PC-3 (cell line): Measurements from ENCODE around the gene ANKRD60. TPM values are rescaled to one million over a fixed set of nuclear protein-coding genes. Genes with fewer than 3 reads are reported as not detected.

Experiments
- ATAC-seq: fragments of 200-7000 bp; cut with Tn5 transposase; 2 replicates; pipeline ENCODE4 v1.9.1; 2020; ENCODE audit warnings: mild to moderate bottlenecking, moderate library complexity
- Bru-seq: library from RNA; stranded (reverse); fragments of 400-500 nt; gene quantifications from one replicate; lab custom pipeline; 2021; lab: Mats Ljungman, UMichigan
- BruChase-seq, 2 experiments: library from RNA; stranded (reverse); fragments of 400-500 nt; gene quantifications; one replicate each; lab custom pipeline; 2021; lab: Mats Ljungman, UMichigan
- BruUV-seq: library from RNA; stranded (reverse); fragments of 400-500 nt; replicated peaks from 2 replicates; lab custom pipeline; 2021; lab: Mats Ljungman, UMichigan
- CTCF ChIA-PET: fragments of 300-600 bp; sonication (Branson Sonifier 250); formaldehyde crosslinking; loops from one replicate; lab custom pipeline; 2022; ENCODE audit warnings: antibody characterized with exemption; lab: Charles Lee
- POLR2A ChIA-PET: fragments of 300-600 bp; sonication (Branson Sonifier 250); formaldehyde crosslinking; loops from one replicate; lab custom pipeline; 2022; ENCODE audit warnings: antibody characterized with exemption; ENCODE audit not compliant: unreplicated experiment; lab: Charles Lee
- DNase-seq: peaks from one replicate; pipeline ENCODE4 v3.0.0-alpha.2; 2015
- H2AFZ ChIP-seq: fragments of 300-600 bp; sonication (generic); 2 replicates; pipeline ENCODE4 v1.6.0; 2016; ENCODE audit warnings: antibody characterized with exemption, low read length
- H3F3A ChIP-seq: fragments of 300-600 bp; sonication (generic); one replicate; pipeline ENCODE4 v1.6.0; 2017; ENCODE audit warnings: antibody characterized with exemption, low read length, control low read depth, mild to moderate bottlenecking; ENCODE audit not compliant: unreplicated experiment
- H3K27ac ChIP-seq: fragments of 300-600 bp; sonication (generic); 2 replicates; pipeline ENCODE4 v1.5.1; 2016; ENCODE audit warnings: mild to moderate bottlenecking, low read length
- H3K27me3 ChIP-seq: fragments of 300-600 bp; sonication (generic); 2 replicates; pipeline ENCODE4 v1.6.1; 2016; ENCODE audit warnings: low read length, mixed read lengths
- H3K36me3 ChIP-seq: fragments of 300-600 bp; sonication (generic); 2 replicates; pipeline ENCODE4 v1.6.1; 2016; ENCODE audit warnings: low read depth, mixed run types, low read length, mixed read lengths
- H3K4me1 ChIP-seq: fragments of 300-600 bp; sonication (generic); 2 replicates; pipeline ENCODE4 v1.5.1; 2016; ENCODE audit warnings: low read length; ENCODE audit not compliant: insufficient read depth
- H3K4me2 ChIP-seq: fragments of 300-600 bp; sonication (generic); 2 replicates; pipeline ENCODE4 v1.6.0; 2016; ENCODE audit warnings: low read length
- H3K4me3 ChIP-seq: fragments of 300-600 bp; sonication (generic); 2 replicates; pipeline ENCODE4 v1.5.1; 2016; ENCODE audit warnings: mild to moderate bottlenecking, low read length, mixed read lengths
- H3K79me2 ChIP-seq: fragments of 300-600 bp; sonication (generic); 2 replicates; pipeline ENCODE4 v1.6.1; 2017; ENCODE audit warnings: low read length, mixed read lengths
- H3K9ac ChIP-seq: fragments of 300-600 bp; sonication (generic); 2 replicates; pipeline ENCODE4 v1.6.0; 2016; ENCODE audit warnings: mild to moderate bottlenecking, low read length
- H3K9me2 ChIP-seq: fragments of 300-600 bp; sonication (generic); replicated peaks from 2 replicates; pipeline ENCODE4 v1.6.1; 2016; ENCODE audit warnings: mixed run types, low read length, mixed read lengths
- H3K9me3 ChIP-seq: fragments of 300-600 bp; sonication (generic); 2 replicates; pipeline ENCODE4 v1.6.1; 2016; ENCODE audit warnings: low read length, mixed read lengths
- H4K20me1 ChIP-seq: fragments of 300-600 bp; sonication (generic); 2 replicates; pipeline ENCODE4 v1.6.1; 2016; ENCODE audit warnings: low read length, mixed read lengths
- CTCF ChIP-seq: fragments of 300-600 bp; sonication (generic); conservative IDR thresholded peaks from 2 replicates; pipeline ENCODE4 v1.5.1; 2017; ENCODE audit warnings: antibody characterized with exemption, low read depth, mild to moderate bottlenecking, low read length
- EZH2 ChIP-seq: fragments of 300-600 bp; sonication (generic); IDR thresholded peaks from one replicate; pipeline ENCODE4 v1.6.1; 2017; ENCODE audit warnings: antibody characterized with exemption, mild to moderate bottlenecking, low read length; ENCODE audit not compliant: unreplicated experiment
- EZH2phosphoT487 ChIP-seq: fragments of 300-600 bp; sonication (generic); IDR thresholded peaks from 2 replicates; pipeline ENCODE4 v1.6.1; 2018; ENCODE audit warnings: mild to moderate bottlenecking, antibody characterized with exemption, low read length, borderline replicate concordance
- intact Hi-C: fragments of 100-400 bp; cut with micrococcal nuclease; formaldehyde crosslinking; loops from 2 replicates; pipeline ENCODE4 v1.9.0; 2023
- long read RNA-seq: library from polyadenylated mRNA; unstranded; transcript quantifications from one replicate; pipeline ENCODE4 v2.0.0, GENCODE V29; 2021; ENCODE audit not compliant: unreplicated experiment
- total RNA-seq: library from RNA; depleted of rRNA; stranded (reverse); fragments of >200 nt; gene quantifications from 2 replicates; pipeline ENCODE4 v1.2.3, GENCODE V29; 2014; rRNA removed

Gene ANKRD60
- total RNA-seq (not detected in 2 replicates), Bru-seq, nascent RNA (percentile 22 among the genes with signal in this experiment), BruChase-seq, experiment 1, labeled RNA remaining after a 6-hour chase (not detected), BruChase-seq, experiment 2, labeled RNA remaining after a 2-hour chase (percentile 15 among the genes with signal in this experiment)
- long read RNA-seq: 0 reads

DNA sequence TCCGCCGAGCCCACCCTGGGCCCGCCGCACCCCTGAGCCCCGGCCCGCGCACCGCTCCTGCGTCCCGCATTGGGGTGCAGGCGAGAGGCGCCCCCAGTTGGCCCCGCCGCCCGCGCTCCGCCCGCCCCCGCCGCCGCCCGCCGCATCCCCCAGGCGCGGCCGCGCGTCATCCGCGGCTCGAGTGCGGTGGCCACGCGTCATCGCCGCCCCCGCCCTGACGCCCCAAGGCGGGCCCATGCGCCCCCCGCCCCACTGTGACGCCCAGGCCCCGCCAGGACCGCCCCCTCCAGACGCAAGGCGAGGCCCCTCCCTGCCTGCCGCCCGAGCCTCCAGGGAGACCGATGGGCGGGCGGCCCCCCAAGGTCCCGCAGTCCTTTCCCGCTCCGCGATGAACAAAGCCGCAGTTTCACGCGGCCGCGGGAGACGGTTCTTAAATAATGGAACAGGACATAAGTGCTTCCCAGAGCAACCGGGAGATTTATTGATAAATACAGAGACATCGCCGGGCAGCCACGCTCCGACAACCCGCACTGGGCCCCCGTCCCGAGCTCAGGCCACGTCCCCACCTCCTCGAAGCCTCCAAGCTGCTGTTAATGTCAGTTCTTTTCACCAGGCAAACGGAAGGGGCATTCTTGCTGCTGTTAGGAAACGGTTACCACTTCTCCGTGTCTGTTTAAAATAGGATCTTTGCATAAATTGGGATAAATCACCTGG, at the start of gene ANKRD60:
ANKRD60 (minus strand) TSS at position 170 of the 714 bp plus-strand sequence; CDS start at position 170, 0 bp downstream.
- Histone ChIP-seq H3K27ac (no peak within 1 kb of the TSS), H3F3A (no peaks in the 10 kb centered on the region), H3K4me1 (peaks cover 21% of the 10 kb centered on the region), H3K9ac (no peak within 1 kb of the TSS), H3K9me3 (no peaks in the 10 kb centered on the region), H3K27me3 (no peaks in the 10 kb centered on the region), H3K79me2 (no peaks in the 10 kb centered on the region), H3K4me3 (no peak within 1 kb of the TSS), H4K20me1 (no peaks in the 10 kb centered on the region), H3K36me3 (0 out of 2 replicates have a peak, but pooled peaks cover 2% of the 10 kb centered on the region), H2AFZ (no peak within 1 kb of the TSS), H3K9me2 (no peaks in the 10 kb centered on the region), H3K4me2 (no peak within 1 kb of the TSS)
- intact Hi-C loops: no loop called here
- ChIA-PET POLR2A (no interaction called here), CTCF (no interaction called here)
- TF ChIP-seq EZH2: no peak
- no peak for TF ChIP-seq EZH2phosphoT487
- no peak for TF ChIP-seq CTCF
- ATAC-seq: no peak
- DNase-seq: no peak
- BruUV-seq: no TSS peak

DNA sequence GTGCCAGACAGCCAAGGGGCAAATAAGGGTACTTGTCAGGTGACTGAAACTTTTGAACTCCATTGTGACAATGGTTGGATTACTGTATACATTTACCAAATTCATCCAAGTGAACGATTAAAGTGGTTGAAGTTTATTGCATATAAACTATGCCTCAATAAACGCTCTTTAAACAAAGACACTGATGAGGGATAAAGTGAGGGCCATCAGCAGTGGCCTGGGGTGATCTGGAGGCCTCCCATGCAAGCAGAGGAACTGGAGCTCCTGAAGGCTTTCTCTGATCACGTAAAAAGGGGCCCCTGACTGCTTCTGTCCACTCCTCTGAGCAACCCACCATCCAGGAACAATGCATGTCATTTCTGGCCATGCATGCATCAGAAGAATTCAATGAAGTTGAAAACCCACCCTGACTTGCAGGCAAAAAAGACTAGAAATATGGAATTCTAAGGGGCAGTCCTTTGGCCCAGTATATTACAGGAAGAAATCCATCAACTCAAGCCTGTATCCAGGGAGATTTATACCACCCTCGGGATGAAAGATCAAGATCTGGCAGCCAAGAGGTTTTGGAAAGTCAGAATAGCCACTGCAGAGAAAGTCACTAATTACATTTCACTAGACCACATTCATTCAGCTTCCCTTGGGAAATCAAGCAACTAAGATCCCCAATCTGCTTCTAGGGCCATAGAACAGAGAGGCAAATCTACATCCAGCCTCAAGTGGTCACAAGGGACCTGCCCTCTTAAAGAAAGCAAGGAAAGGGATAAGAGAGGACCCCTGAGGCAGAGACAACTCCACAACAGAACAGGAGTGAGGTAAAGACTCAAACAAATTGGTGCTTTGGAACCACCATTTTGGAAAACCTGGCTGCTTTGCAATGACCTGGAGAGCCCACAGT, 49.4 kb upstream of the ANKRD60 start:
- no peak for DNase-seq
- Histone ChIP-seq H3K9me3 (no peaks in the 10 kb centered on the region), H3K36me3 (no peaks in the 10 kb centered on the region), H3F3A (no peaks in the 10 kb centered on the region), H3K79me2 (no peaks in the 10 kb centered on the region), H3K4me3 (no peak overlapping the region), H3K4me2 (no peak overlapping the region), H3K27ac (no peak overlapping the region), H4K20me1 (no peaks in the 10 kb centered on the region), H2AFZ (no peak overlapping the region), H3K9me2 (no peaks in the 10 kb centered on the region), H3K27me3 (no peaks in the 10 kb centered on the region), H3K9ac (no peak overlapping the region), H3K4me1 (no peaks in the 10 kb centered on the region)
- ChIA-PET POLR2A (no interaction called here), CTCF (no interaction called here)
- ATAC-seq: no peak
- intact Hi-C loops: no loop called here
- TF ChIP-seq EZH2phosphoT487 (no peak), EZH2 (no peak), CTCF (no peak)
- no TSS peak for BruUV-seq
